ENCODE results near the gene SLC25A5. TPM values are rescaled to one million over a fixed set of nuclear protein-coding genes. Genes with fewer than 3 reads are reported as not detected.

The SLC25A5 gene
- total and polyA plus RNA-seq, 2 experiments from 2014 or later, result 348 to 451 TPM

DNA sequence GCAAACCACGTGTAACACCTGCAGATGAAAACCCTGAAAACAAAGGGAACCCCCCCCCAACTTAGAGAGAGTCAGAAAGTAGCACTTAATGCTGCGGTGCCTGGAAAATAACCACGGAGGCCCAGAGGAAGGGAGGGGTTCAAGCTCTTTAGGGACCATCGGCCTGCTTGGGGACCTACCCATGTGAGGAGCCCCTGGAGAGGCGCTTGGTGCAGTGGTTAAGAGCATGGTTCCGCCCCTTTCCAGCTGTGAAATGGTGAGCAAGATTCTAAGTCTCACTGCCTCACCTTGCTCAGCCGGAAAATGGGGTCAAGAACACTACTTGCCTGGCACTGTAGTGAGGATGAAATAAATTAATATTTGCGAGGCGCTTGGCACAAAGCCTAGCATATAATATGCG, 13.8 kb downstream of the SLC25A5 start:
- H3K4me2 ChIP-seq, result peak overlapping the region; percentile 78
- ATAC-seq, result no peak
- TF ChIP-seq, protein P1, sequence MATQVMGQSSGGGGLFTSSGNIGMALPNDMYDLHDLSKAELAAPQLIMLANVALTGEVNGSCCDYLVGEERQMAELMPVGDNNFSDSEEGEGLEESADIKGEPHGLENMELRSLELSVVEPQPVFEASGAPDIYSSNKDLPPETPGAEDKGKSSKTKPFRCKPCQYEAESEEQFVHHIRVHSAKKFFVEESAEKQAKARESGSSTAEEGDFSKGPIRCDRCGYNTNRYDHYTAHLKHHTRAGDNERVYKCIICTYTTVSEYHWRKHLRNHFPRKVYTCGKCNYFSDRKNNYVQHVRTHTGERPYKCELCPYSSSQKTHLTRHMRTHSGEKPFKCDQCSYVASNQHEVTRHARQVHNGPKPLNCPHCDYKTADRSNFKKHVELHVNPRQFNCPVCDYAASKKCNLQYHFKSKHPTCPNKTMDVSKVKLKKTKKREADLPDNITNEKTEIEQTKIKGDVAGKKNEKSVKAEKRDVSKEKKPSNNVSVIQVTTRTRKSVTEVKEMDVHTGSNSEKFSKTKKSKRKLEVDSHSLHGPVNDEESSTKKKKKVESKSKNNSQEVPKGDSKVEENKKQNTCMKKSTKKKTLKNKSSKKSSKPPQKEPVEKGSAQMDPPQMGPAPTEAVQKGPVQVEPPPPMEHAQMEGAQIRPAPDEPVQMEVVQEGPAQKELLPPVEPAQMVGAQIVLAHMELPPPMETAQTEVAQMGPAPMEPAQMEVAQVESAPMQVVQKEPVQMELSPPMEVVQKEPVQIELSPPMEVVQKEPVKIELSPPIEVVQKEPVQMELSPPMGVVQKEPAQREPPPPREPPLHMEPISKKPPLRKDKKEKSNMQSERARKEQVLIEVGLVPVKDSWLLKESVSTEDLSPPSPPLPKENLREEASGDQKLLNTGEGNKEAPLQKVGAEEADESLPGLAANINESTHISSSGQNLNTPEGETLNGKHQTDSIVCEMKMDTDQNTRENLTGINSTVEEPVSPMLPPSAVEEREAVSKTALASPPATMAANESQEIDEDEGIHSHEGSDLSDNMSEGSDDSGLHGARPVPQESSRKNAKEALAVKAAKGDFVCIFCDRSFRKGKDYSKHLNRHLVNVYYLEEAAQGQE (IDR thresholded peaks at IDR 0.05; ENCODE audit: unreplicated experiment), result no peak
- no peak for TF ChIP-seq ZNF114 (CRISPR knock-in tag; IDR thresholded peaks at IDR 0.05)
- TF ChIP-seq, protein P2, sequence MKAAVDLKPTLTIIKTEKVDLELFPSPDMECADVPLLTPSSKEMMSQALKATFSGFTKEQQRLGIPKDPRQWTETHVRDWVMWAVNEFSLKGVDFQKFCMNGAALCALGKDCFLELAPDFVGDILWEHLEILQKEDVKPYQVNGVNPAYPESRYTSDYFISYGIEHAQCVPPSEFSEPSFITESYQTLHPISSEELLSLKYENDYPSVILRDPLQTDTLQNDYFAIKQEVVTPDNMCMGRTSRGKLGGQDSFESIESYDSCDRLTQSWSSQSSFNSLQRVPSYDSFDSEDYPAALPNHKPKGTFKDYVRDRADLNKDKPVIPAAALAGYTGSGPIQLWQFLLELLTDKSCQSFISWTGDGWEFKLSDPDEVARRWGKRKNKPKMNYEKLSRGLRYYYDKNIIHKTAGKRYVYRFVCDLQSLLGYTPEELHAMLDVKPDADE (IDR thresholded peaks at IDR 0.05), result no peak
- no peak for TF ChIP-seq CREB1 (CRISPR knock-in tag; IDR thresholded peaks at IDR 0.05; ENCODE audit: low read depth)
- no peak for TF ChIP-seq POLR2AphosphoS5 (IDR thresholded peaks at IDR 0.05; ENCODE audit: low read depth)
- no peak for TF ChIP-seq JUNB (IDR thresholded peaks at IDR 0.05; ENCODE audit: unreplicated experiment)
- TF ChIP-seq, protein P3, sequence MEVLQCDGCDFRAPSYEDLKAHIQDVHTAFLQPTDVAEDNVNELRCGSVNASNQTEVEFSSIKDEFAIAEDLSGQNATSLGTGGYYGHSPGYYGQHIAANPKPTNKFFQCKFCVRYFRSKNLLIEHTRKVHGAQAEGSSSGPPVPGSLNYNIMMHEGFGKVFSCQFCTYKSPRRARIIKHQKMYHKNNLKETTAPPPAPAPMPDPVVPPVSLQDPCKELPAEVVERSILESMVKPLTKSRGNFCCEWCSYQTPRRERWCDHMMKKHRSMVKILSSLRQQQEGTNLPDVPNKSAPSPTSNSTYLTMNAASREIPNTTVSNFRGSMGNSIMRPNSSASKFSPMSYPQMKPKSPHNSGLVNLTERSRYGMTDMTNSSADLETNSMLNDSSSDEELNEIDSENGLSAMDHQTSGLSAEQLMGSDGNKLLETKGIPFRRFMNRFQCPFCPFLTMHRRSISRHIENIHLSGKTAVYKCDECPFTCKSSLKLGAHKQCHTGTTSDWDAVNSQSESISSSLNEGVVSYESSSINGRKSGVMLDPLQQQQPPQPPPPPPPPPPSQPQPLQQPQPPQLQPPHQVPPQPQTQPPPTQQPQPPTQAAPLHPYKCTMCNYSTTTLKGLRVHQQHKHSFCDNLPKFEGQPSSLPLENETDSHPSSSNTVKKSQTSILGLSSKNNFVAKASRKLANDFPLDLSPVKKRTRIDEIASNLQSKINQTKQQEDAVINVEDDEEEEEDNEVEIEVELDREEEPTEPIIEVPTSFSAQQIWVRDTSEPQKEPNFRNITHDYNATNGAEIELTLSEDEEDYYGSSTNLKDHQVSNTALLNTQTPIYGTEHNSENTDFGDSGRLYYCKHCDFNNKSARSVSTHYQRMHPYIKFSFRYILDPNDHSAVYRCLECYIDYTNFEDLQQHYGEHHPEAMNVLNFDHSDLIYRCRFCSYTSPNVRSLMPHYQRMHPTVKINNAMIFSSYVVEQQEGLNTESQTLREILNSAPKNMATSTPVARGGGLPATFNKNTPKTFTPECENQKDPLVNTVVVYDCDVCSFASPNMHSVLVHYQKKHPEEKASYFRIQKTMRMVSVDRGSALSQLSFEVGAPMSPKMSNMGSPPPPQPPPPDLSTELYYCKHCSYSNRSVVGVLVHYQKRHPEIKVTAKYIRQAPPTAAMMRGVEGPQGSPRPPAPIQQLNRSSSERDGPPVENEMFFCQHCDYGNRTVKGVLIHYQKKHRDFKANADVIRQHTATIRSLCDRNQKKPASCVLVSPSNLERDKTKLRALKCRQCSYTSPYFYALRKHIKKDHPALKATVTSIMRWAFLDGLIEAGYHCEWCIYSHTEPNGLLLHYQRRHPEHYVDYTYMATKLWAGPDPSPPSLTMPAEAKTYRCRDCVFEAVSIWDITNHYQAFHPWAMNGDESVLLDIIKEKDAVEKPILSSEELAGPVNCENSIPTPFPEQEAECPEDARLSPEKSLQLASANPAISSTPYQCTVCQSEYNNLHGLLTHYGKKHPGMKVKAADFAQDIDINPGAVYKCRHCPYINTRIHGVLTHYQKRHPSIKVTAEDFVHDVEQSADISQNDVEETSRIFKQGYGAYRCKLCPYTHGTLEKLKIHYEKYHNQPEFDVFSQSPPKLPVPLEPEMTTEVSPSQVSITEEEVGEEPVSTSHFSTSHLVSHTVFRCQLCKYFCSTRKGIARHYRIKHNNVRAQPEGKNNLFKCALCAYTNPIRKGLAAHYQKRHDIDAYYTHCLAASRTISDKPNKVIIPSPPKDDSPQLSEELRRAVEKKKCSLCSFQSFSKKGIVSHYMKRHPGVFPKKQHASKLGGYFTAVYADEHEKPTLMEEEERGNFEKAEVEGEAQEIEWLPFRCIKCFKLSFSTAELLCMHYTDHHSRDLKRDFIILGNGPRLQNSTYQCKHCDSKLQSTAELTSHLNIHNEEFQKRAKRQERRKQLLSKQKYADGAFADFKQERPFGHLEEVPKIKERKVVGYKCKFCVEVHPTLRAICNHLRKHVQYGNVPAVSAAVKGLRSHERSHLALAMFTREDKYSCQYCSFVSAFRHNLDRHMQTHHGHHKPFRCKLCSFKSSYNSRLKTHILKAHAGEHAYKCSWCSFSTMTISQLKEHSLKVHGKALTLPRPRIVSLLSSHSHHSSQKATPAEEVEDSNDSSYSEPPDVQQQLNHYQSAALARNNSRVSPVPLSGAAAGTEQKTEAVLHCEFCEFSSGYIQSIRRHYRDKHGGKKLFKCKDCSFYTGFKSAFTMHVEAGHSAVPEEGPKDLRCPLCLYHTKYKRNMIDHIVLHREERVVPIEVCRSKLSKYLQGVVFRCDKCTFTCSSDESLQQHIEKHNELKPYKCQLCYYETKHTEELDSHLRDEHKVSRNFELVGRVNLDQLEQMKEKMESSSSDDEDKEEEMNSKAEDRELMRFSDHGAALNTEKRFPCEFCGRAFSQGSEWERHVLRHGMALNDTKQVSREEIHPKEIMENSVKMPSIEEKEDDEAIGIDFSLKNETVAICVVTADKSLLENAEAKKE (CRISPR knock-in tag; IDR thresholded peaks at IDR 0.05), result no peak
- no peak for TF ChIP-seq ZNF331 (CRISPR knock-in tag; IDR thresholded peaks at IDR 0.05; ENCODE audit: low read depth)
- TF ChIP-seq EZH2 (IDR thresholded peaks at IDR 0.05; ENCODE audit: low read depth, unreplicated experiment), result no peak
- TF ChIP-seq STAT1 (IDR thresholded peaks at IDR 0.05; ENCODE audit: unreplicated experiment), result no peak
- TF ChIP-seq, protein P4, sequence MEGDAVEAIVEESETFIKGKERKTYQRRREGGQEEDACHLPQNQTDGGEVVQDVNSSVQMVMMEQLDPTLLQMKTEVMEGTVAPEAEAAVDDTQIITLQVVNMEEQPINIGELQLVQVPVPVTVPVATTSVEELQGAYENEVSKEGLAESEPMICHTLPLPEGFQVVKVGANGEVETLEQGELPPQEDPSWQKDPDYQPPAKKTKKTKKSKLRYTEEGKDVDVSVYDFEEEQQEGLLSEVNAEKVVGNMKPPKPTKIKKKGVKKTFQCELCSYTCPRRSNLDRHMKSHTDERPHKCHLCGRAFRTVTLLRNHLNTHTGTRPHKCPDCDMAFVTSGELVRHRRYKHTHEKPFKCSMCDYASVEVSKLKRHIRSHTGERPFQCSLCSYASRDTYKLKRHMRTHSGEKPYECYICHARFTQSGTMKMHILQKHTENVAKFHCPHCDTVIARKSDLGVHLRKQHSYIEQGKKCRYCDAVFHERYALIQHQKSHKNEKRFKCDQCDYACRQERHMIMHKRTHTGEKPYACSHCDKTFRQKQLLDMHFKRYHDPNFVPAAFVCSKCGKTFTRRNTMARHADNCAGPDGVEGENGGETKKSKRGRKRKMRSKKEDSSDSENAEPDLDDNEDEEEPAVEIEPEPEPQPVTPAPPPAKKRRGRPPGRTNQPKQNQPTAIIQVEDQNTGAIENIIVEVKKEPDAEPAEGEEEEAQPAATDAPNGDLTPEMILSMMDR (conservative IDR thresholded peaks at IDR 0.05; ENCODE audit: low read depth in 2 of 2), result no peak
- no peak for TF ChIP-seq NANOG (IDR thresholded peaks at IDR 0.05; ENCODE audit: borderline replicate concordance)
- TF ChIP-seq EZH2phosphoT487 (IDR thresholded peaks at IDR 0.05; ENCODE audit: unreplicated experiment), result no peak
- Mint-ChIP-seq H3K9me3 (no peaks in the 10 kb centered on the region; the same call in 2 of the 3 replicates), H3K27me3 (ENCODE audit: insufficient read depth, low read depth, poor library complexity) (peaks cover 3% of the 10 kb centered on the region), H3K36me3 (ENCODE audit: low read depth) (no peaks in the 10 kb centered on the region), H3K4me1 (no peaks in the 10 kb centered on the region), H3K4me3 (peak overlapping the region; percentile 70), H3K27ac (no peak overlapping the region)
- no peak for DNase-seq (ENCODE audit: low spot score)
- H3K4me1 ChIP-seq (ENCODE audit: insufficient read depth), result no peaks in the 10 kb centered on the region
- H3K4me3 ChIP-seq, result peak overlapping the region; percentile 56
- H3K9me2 ChIP-seq (ENCODE audit: insufficient read depth), result no peaks in the 10 kb centered on the region
- no peaks in the 10 kb centered on the region for H4K20me1 ChIP-seq (replicated peaks; ENCODE audit: insufficient read depth)
- H3K79me2 ChIP-seq (replicated peaks; ENCODE audit: insufficient read depth), result no peaks in the 10 kb centered on the region
- no peak overlapping the region for H3K27ac ChIP-seq (ENCODE audit: low read depth)
- H3F3A ChIP-seq (replicated peaks; ENCODE audit: low read depth), result no peaks in the 10 kb centered on the region
- no peaks in the 10 kb centered on the region for H3K36me3 ChIP-seq (ENCODE audit: insufficient read depth)
- peak overlapping the region; percentile 78; the same call in 1 of the 2 replicates for H2AFZ ChIP-seq
- peaks cover 9% of the 10 kb centered on the region for H3K27me3 ChIP-seq (ENCODE audit: insufficient read depth)
